Nephron progenitor cell (in vitro differentiated cells): ENCODE measurements around the gene FABP7.

ENCODE experiments used
- DNase-seq: peaks from one replicate; pipeline ENCODE4 v3.0.0; 2021
- H3K27ac Mint-ChIP-seq: 2 replicates; pipeline ENCODE4 v1.8.0; 2021; ENCODE audit warnings: mild to moderate bottlenecking, moderate library complexity, mixed read lengths
- H3K27me3 Mint-ChIP-seq: 2 replicates; pipeline ENCODE4 v1.8.0; 2021; ENCODE audit warnings: mild to moderate bottlenecking, low read depth, mixed read lengths; ENCODE audit not compliant: poor library complexity
- H3K36me3 Mint-ChIP-seq: 2 replicates; pipeline ENCODE4 v1.8.0; 2021; ENCODE audit warnings: low read depth, mixed read lengths
- H3K4me1 Mint-ChIP-seq: 2 replicates; pipeline ENCODE4 v1.8.0; 2021; ENCODE audit warnings: mixed read lengths
- H3K4me3 Mint-ChIP-seq: 2 replicates; pipeline ENCODE4 v1.8.0; 2021; ENCODE audit warnings: mild to moderate bottlenecking, moderate library complexity, mixed read lengths
- H3K9me3 Mint-ChIP-seq: 2 replicates; pipeline ENCODE4 v1.8.0; 2021; ENCODE audit warnings: mild to moderate bottlenecking, moderate library complexity, mixed read lengths
- TF ChIP-seq, protein P1 (sequence below): fragments of 200-600 bp; sonication (generic); IDR thresholded peaks from 2 replicates; pipeline ENCODE4 v1.5.0; 2021; ENCODE audit warnings: antibody characterized with exemption

The FABP7 gene

GRCh38 chr6:122833021-122833491, 53.5 kb downstream of the FABP7 start:
- H3K36me3 Mint-ChIP-seq = no peaks in the 10 kb centered on the region
- peaks cover 14% of the 10 kb centered on the region for H3K27me3 Mint-ChIP-seq
- peaks cover 15% of the 10 kb centered on the region for H3K4me1 Mint-ChIP-seq
- TF ChIP-seq, protein P1, sequence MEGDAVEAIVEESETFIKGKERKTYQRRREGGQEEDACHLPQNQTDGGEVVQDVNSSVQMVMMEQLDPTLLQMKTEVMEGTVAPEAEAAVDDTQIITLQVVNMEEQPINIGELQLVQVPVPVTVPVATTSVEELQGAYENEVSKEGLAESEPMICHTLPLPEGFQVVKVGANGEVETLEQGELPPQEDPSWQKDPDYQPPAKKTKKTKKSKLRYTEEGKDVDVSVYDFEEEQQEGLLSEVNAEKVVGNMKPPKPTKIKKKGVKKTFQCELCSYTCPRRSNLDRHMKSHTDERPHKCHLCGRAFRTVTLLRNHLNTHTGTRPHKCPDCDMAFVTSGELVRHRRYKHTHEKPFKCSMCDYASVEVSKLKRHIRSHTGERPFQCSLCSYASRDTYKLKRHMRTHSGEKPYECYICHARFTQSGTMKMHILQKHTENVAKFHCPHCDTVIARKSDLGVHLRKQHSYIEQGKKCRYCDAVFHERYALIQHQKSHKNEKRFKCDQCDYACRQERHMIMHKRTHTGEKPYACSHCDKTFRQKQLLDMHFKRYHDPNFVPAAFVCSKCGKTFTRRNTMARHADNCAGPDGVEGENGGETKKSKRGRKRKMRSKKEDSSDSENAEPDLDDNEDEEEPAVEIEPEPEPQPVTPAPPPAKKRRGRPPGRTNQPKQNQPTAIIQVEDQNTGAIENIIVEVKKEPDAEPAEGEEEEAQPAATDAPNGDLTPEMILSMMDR = no peak
- peak overlapping the region; percentile 49 for H3K27ac Mint-ChIP-seq
- DNase-seq = peak; percentile 4
- no peak overlapping the region for H3K4me3 Mint-ChIP-seq
- H3K9me3 Mint-ChIP-seq = no peaks in the 10 kb centered on the region
